ENCODE data around the gene GSTA5.
"Not testable (repeated sequence)": the region's sequence is repeated elsewhere in the genome, so short reads cannot be mapped to it uniquely, and the experiment has no call there.

GSTA5 gene

DNA sequence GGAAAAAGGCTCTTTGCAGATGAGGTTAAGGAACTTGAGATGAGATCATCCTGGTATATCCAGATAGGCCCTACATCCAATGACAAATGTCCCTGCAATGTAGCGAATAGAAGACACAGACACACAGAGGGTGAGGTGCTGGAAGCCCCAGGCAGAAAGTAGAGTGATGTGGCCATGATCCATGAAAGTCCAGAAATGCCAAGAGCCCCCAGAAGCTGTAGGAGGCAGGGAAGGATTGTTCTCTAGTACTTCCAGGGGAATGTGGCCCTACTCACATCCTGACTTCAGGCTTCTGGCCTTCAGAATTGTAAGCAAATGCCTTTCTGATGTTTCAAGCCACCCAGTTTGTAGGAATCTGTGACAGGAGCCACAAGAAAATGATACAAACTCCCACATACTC lies 51.0 kb downstream of the GSTA5 start:
- DNase-seq (ENCODE audit: low read depth, low spot score), result not testable (repeated sequence)

- DNase-seq (ENCODE audit: low read depth, low spot score), result no peak
Measured at GRCh38 chr6:52788478-52788877, 52.1 kb downstream of the GSTA5 start.

DNA sequence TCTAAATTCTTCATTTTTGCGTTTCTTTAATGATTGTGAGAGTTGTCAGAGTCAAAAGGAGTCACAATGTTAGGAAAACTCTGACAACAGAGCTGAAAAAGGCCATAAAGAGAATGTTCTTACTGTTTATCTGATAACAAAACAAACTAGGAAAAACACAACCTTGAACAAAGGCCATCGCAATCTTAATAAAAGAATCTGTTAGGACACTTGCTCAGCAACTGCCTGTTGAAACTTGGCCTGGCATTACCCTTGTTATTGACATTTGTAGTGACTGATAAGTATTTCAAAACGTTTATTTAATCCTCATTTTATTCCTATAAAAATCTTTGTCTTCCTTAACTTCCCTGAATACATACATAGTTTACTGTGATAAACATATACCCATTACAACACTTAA lies 52.7 kb downstream of the GSTA5 start:
- no peak for DNase-seq (ENCODE audit: low read depth, low spot score)

- DNase-seq (ENCODE audit: low read depth, low spot score), result no peak
Measured at GRCh38 chr6:52786249-52786956, 54.2 kb downstream of the GSTA5 start.

- DNase-seq (ENCODE audit: low read depth, low spot score), result not testable (repeated sequence)
Measured at GRCh38 chr6:52782696-52783274, 57.8 kb downstream of the GSTA5 start.

- not testable (repeated sequence) for DNase-seq (ENCODE audit: low read depth, low spot score)
Measured at GRCh38 chr6:52782209-52782608, 58.4 kb downstream of the GSTA5 start.
